ENCODE measurements around the gene ACTN4. TPM values are rescaled to one million over a fixed set of nuclear protein-coding genes. Genes with fewer than 3 reads are reported as not detected.

Gene ACTN4
- total and polyA plus RNA-seq, 2 donors (not counting 1 experiment from before 2014, with no cell fraction given), result 108 to 164 TPM

GRCh38 chr19:38700902-38701454 lies 53.5 kb downstream of the ACTN4 start:
- WGBS (ENCODE audit: insufficient coverage), result 96% methylated on average over 17 of the region's 18 CpGs
- Histone ChIP-seq H3K4me3 (ENCODE audit: control extremely low read depth in 1 of 5, extremely low read depth in 1 of 5, insufficient read depth in 1 of 5, low read depth in 2 of 5, low read length in 4 of 5) (no peak overlapping the region), H2AFZ (ENCODE audit: insufficient read depth, low read depth, low read length, poor library complexity, severe bottlenecking) (no peak overlapping the region), H3K9me3 (ENCODE audit: control extremely low read depth in 1 of 3, control insufficient read depth in 2 of 3, insufficient read depth in 1 of 3, low read length in 2 of 3) (no peaks in the 10 kb centered on the region), H3K27ac (ENCODE audit: low read length in 2 of 2) (no peak overlapping the region), H3K79me2 (ENCODE audit: control insufficient read depth, insufficient read depth, low read length) (peaks cover 48% of the 10 kb centered on the region), H3K27me3 (replicated peaks in 1 of 4; ENCODE audit: control extremely low read depth in 1 of 4, control insufficient read depth in 3 of 4, insufficient read depth in 4 of 4, low read length in 3 of 4) (no peaks in the 10 kb centered on the region), H3K4me1 (ENCODE audit: control insufficient read depth in 2 of 2, insufficient read depth in 2 of 2, low read length in 2 of 2) (peaks cover under 1 to 14% of the 10 kb centered on the region in 2 donors), H3K4me2 (replicated peaks; ENCODE audit: low read depth, low read length, poor library complexity, severe bottlenecking) (no peak overlapping the region), H3K9ac (ENCODE audit: low read length) (no peak overlapping the region), H3K36me3 (replicated peaks in 1 of 2; ENCODE audit: control extremely low read depth in 1 of 2, control insufficient read depth in 1 of 2, extremely low read depth in 1 of 2, insufficient read depth in 2 of 2, low read length in 1 of 2) (peaks cover 0 to 56% of the 10 kb centered on the region in 2 experiments), H4K20me1 (ENCODE audit: control insufficient read depth, insufficient read depth, low read length, poor library complexity, severe bottlenecking) (peaks cover 56% of the 10 kb centered on the region)
- Mint-ChIP-seq H3K27ac (no peak overlapping the region), H3K4me1 (peaks cover 15% of the 10 kb centered on the region), H3K9me3 (ENCODE audit: insufficient read depth) (no peaks in the 10 kb centered on the region), H3K27me3 (no peaks in the 10 kb centered on the region), H3K4me3 (no peak overlapping the region)
- ChIA-PET POLR2A (no interaction called here), CTCF (interaction anchor here (1.3 kb wide), 2 partner anchors 11 to 66 kb away, joined by 3 to 4 read pairs; no protein-coding TSS in a partner anchor)
- intact Hi-C loops (cut with micrococcal nuclease), result no loop called here
- no peak for TF ChIP-seq EZH2 (IDR thresholded peaks at IDR 0.05; ENCODE audit: borderline replicate concordance, insufficient read depth, low read depth, low read length, poor library complexity, severe bottlenecking)
- TF ChIP-seq, protein P1, sequence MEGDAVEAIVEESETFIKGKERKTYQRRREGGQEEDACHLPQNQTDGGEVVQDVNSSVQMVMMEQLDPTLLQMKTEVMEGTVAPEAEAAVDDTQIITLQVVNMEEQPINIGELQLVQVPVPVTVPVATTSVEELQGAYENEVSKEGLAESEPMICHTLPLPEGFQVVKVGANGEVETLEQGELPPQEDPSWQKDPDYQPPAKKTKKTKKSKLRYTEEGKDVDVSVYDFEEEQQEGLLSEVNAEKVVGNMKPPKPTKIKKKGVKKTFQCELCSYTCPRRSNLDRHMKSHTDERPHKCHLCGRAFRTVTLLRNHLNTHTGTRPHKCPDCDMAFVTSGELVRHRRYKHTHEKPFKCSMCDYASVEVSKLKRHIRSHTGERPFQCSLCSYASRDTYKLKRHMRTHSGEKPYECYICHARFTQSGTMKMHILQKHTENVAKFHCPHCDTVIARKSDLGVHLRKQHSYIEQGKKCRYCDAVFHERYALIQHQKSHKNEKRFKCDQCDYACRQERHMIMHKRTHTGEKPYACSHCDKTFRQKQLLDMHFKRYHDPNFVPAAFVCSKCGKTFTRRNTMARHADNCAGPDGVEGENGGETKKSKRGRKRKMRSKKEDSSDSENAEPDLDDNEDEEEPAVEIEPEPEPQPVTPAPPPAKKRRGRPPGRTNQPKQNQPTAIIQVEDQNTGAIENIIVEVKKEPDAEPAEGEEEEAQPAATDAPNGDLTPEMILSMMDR (IDR thresholded peaks at IDR 0.05), result no peak
- ATAC-seq (ENCODE audit: low read depth) (no peak), DNase-seq (no peak)

GRCh38 chr19:38701455-38702063 lies 54.1 kb downstream of the ACTN4 start:
- no peaks in the 10 kb centered on the region for H3K27me3 Mint-ChIP-seq
- DNase-seq, result no peak
- WGBS (ENCODE audit: insufficient coverage), result 100% methylated on average over 11 of the region's 11 CpGs
- CTCF ChIA-PET, result no interaction called here
- TF ChIP-seq, protein P1 (IDR thresholded peaks at IDR 0.05), result no peak
- TF ChIP-seq EZH2 (IDR thresholded peaks at IDR 0.05; ENCODE audit: borderline replicate concordance, insufficient read depth, low read depth, low read length, poor library complexity, severe bottlenecking), result no peak
- no peaks in the 10 kb centered on the region for H3K9me3 ChIP-seq (ENCODE audit: control extremely low read depth in 1 of 3, control insufficient read depth in 2 of 3, insufficient read depth in 1 of 3, low read length in 2 of 3)
- H3K27ac ChIP-seq (ENCODE audit: low read length in 2 of 2), result no peak overlapping the region
- no peak overlapping the region for H3K4me3 ChIP-seq (ENCODE audit: control extremely low read depth in 1 of 5, extremely low read depth in 1 of 5, insufficient read depth in 1 of 5, low read depth in 2 of 5, low read length in 4 of 5)
- POLR2A ChIA-PET, result no interaction called here
- peaks cover 43% of the 10 kb centered on the region for H3K79me2 ChIP-seq (ENCODE audit: control insufficient read depth, insufficient read depth, low read length)
- H2AFZ ChIP-seq (ENCODE audit: insufficient read depth, low read depth, low read length, poor library complexity, severe bottlenecking), result no peak overlapping the region
- H3K4me1 ChIP-seq (ENCODE audit: control insufficient read depth in 2 of 2, insufficient read depth in 2 of 2, low read length in 2 of 2), result peaks cover 0 to 8% of the 10 kb centered on the region in 2 donors
- H3K27me3 ChIP-seq (replicated peaks in 1 of 4; ENCODE audit: control extremely low read depth in 1 of 4, control insufficient read depth in 3 of 4, insufficient read depth in 4 of 4, low read length in 3 of 4), result no peaks in the 10 kb centered on the region
- peaks cover 0 to 59% of the 10 kb centered on the region in 2 experiments for H3K36me3 ChIP-seq (replicated peaks in 1 of 2; ENCODE audit: control extremely low read depth in 1 of 2, control insufficient read depth in 1 of 2, extremely low read depth in 1 of 2, insufficient read depth in 2 of 2, low read length in 1 of 2)
- ATAC-seq (ENCODE audit: low read depth), result no peak
- no peak overlapping the region for H3K4me3 Mint-ChIP-seq
- H3K4me2 ChIP-seq (replicated peaks; ENCODE audit: low read depth, low read length, poor library complexity, severe bottlenecking), result no peak overlapping the region
- peaks cover 50% of the 10 kb centered on the region for H4K20me1 ChIP-seq (ENCODE audit: control insufficient read depth, insufficient read depth, low read length, poor library complexity, severe bottlenecking)
- no peak overlapping the region for H3K27ac Mint-ChIP-seq
- no peak overlapping the region for H3K9ac ChIP-seq (ENCODE audit: low read length)
- peaks cover 11% of the 10 kb centered on the region for H3K4me1 Mint-ChIP-seq
- intact Hi-C loops (cut with micrococcal nuclease), result no loop called here
- H3K9me3 Mint-ChIP-seq (ENCODE audit: insufficient read depth), result no peaks in the 10 kb centered on the region

All from B cell (primary cell).